SK-N-SH treated with all-trans-retinoic acid at 6 μM for 48 hours (cell line): ENCODE measurements around the gene OR52W1.

ENCODE experiments used
- ATAC-seq: fragments of 200-7000 bp; cut with Tn5 transposase; 3 replicates; pipeline ENCODE4 v1.9.1; 2020; ENCODE audit warnings: mild to moderate bottlenecking, moderate library complexity
- ARNTL ChIP-seq: fragments of 450-650 bp; formaldehyde crosslinking; IDR thresholded peaks from 2 replicates; pipeline ENCODE4 v1.5.0; 2020; ENCODE audit warnings: low read depth, mild to moderate bottlenecking, moderate library complexity, borderline replicate concordance
- BACH2 ChIP-seq: fragments of 250-450 bp; sonication (Bioruptor Pico); IDR thresholded peaks from 2 replicates; pipeline ENCODE4 v1.9.0; 2021; ENCODE audit warnings: mild to moderate bottlenecking, borderline replicate concordance
- CSDC2 ChIP-seq: fragments of 250-450 bp; sonication (Bioruptor Pico); IDR thresholded peaks from 2 replicates; pipeline ENCODE4 v1.5.0; 2020; ENCODE audit warnings: mild to moderate bottlenecking, moderate library complexity
- CSRNP3 ChIP-seq: fragments of 250-450 bp; sonication (Bioruptor Pico); IDR thresholded peaks from 2 replicates; pipeline ENCODE4 v1.5.1; 2021; ENCODE audit warnings: mild to moderate bottlenecking, moderate library complexity
- ESRRG ChIP-seq: fragments of 250-450 bp; sonication (Bioruptor Pico); IDR thresholded peaks from 2 replicates; pipeline ENCODE4 v1.6.1; 2021; ENCODE audit warnings: mild to moderate bottlenecking
- GLIS3 ChIP-seq: fragments of 250-450 bp; sonication (Bioruptor Pico); IDR thresholded peaks from 2 replicates; pipeline ENCODE4 v1.5.0; 2020; ENCODE audit warnings: mild to moderate bottlenecking, moderate library complexity
- ISL1 ChIP-seq: fragments of 250-450 bp; sonication (Bioruptor Pico); IDR thresholded peaks from 2 replicates; pipeline ENCODE4 v2.1.2; 2022; ENCODE audit warnings: mild to moderate bottlenecking, moderate library complexity
- OSR1 ChIP-seq: fragments of 250-450 bp; sonication (Bioruptor Pico); IDR thresholded peaks from 2 replicates; pipeline ENCODE4 v1.8.0; 2022; ENCODE audit warnings: moderate library complexity, mild to moderate bottlenecking, inconsistent platforms
- PATZ1 ChIP-seq: fragments of 250-450 bp; sonication (Bioruptor Pico); IDR thresholded peaks from 2 replicates; pipeline ENCODE4 v1.8.0; 2020; ENCODE audit warnings: mild to moderate bottlenecking, moderate library complexity, borderline replicate concordance
- POU6F1 ChIP-seq: fragments of 250-450 bp; sonication (Bioruptor Pico); IDR thresholded peaks from 2 replicates; pipeline ENCODE4 v1.8.0; 2021; ENCODE audit warnings: low read depth, mild to moderate bottlenecking, moderate library complexity, borderline replicate concordance
- PPARA ChIP-seq: fragments of 250-450 bp; sonication (Bioruptor Pico); IDR thresholded peaks from 2 replicates; pipeline ENCODE4 v1.5.0; 2020; ENCODE audit warnings: mild to moderate bottlenecking, borderline replicate concordance
- RARB ChIP-seq: fragments of 250-450 bp; sonication (Bioruptor Pico); IDR thresholded peaks from 2 replicates; pipeline ENCODE4 v1.8.0; 2021; ENCODE audit warnings: mild to moderate bottlenecking, moderate library complexity
- SNAI2 ChIP-seq: fragments of 250-450 bp; sonication (Bioruptor Pico); IDR thresholded peaks from 2 replicates; pipeline ENCODE4 v1.5.0; 2020; ENCODE audit warnings: mild to moderate bottlenecking, moderate library complexity
- TCF4 ChIP-seq: fragments of 250-450 bp; sonication (Bioruptor Pico); IDR thresholded peaks from 2 replicates; pipeline ENCODE4 v1.8.0; 2021; ENCODE audit warnings: mild to moderate bottlenecking, moderate library complexity, borderline replicate concordance
- TOX ChIP-seq: fragments of 250-450 bp; sonication (Bioruptor Pico); IDR thresholded peaks from 2 replicates; pipeline ENCODE4 v1.8.0; 2021; ENCODE audit warnings: mild to moderate bottlenecking, moderate library complexity, borderline replicate concordance
- ZC3H10 ChIP-seq: fragments of 250-450 bp; sonication (Bioruptor Pico); IDR thresholded peaks from 2 replicates; pipeline ENCODE4 v1.5.1; 2021; ENCODE audit warnings: mild to moderate bottlenecking, moderate library complexity
- ZFP3 ChIP-seq: fragments of 250-450 bp; sonication (Bioruptor Pico); IDR thresholded peaks from 2 replicates; pipeline ENCODE4 v1.5.0; 2020; ENCODE audit warnings: mild to moderate bottlenecking, moderate library complexity
- ZFP30 ChIP-seq: fragments of 450-650 bp; formaldehyde crosslinking; IDR thresholded peaks from 2 replicates; pipeline ENCODE4 v1.5.0; 2022; ENCODE audit warnings: mild to moderate bottlenecking, moderate library complexity
- ZNF565 ChIP-seq: fragments of 450-650 bp; formaldehyde crosslinking; conservative IDR thresholded peaks from 2 replicates; pipeline ENCODE4 v1.5.0; 2020; ENCODE audit warnings: low read depth, mild to moderate bottlenecking, moderate library complexity
- ZNF70 ChIP-seq: fragments of 450-650 bp; formaldehyde crosslinking; IDR thresholded peaks from 2 replicates; pipeline ENCODE4 v1.5.0; 2020; ENCODE audit warnings: mild to moderate bottlenecking, moderate library complexity
- ZNF8 ChIP-seq: fragments of 450-650 bp; formaldehyde crosslinking; IDR thresholded peaks from 2 replicates; pipeline ENCODE4 v1.5.0; 2020; ENCODE audit warnings: mild to moderate bottlenecking, moderate library complexity
- TF ChIP-seq, protein P1 (sequence below): fragments of 250-450 bp; sonication (Bioruptor Pico); IDR thresholded peaks from 2 replicates; pipeline ENCODE4 v1.5.1; 2020; ENCODE audit warnings: low read depth, mild to moderate bottlenecking, moderate library complexity

The OR52W1 gene

DNA sequence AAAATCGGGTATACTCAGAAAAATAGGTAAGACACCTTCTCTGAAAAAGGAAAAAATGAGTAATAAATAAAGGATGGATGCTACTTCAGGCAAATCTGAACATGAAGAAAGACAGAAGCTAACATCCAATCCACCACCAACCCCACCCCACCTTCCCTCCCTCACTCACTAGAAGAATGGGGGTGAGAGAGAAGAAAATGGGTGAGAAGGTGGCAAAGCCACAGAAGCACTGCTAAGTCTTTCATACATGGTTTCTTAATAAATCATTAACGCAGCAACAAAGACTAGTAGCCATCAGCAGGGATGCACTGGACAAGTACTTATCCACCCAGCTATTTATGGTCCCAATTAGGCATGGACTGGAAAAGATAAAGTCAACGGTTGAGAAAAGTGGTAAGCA, 29.5 kb downstream of the OR52W1 start:
- no peak for ATAC-seq
- TF ChIP-seq RARB (CRISPR knock-in tag) (no peak), GLIS3 (no peak), TOX (CRISPR knock-in tag) (no peak), CSDC2 (no peak), ESRRG (CRISPR knock-in tag) (no peak), OSR1 (CRISPR knock-in tag) (no peak), ZNF70 (no peak), ZFP3 (no peak)
- TF ChIP-seq, protein P1, sequence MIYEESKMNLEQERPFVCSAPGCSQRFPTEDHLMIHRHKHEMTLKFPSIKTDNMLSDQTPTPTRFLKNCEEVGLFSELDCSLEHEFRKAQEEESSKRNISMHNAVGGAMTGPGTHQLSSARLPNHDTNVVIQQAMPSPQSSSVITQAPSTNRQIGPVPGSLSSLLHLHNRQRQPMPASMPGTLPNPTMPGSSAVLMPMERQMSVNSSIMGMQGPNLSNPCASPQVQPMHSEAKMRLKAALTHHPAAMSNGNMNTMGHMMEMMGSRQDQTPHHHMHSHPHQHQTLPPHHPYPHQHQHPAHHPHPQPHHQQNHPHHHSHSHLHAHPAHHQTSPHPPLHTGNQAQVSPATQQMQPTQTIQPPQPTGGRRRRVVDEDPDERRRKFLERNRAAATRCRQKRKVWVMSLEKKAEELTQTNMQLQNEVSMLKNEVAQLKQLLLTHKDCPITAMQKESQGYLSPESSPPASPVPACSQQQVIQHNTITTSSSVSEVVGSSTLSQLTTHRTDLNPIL (CRISPR knock-in tag), result no peak

DNA sequence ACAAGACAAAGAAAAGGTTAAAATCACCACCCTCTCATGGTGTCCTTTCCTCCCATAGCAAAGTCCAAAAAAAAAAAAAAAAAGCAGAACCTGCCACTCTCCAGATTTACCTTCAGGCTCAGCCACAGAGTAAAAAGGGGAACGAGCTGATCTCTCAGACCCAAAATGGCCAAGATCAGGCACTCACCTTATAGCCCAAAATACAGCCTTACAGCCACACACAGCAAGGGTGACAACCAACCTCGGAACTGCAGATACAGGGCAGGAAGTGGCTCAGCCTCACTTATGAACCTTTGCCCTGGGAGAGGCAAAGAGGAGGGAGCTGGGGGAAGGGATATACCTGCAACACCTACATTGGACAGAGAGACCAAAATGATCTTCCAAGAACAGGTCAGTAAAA, 30.9 kb downstream of the OR52W1 start:
- ATAC-seq, result no peak
- TF ChIP-seq PATZ1 (CRISPR knock-in tag), result no peak
- TF ChIP-seq ARNTL (CRISPR knock-in tag), result no peak
- no peak for TF ChIP-seq ZFP30 (CRISPR knock-in tag)
- TF ChIP-seq ZNF565 (CRISPR knock-in tag), result no peak
- no peak for TF ChIP-seq ZNF70
- TF ChIP-seq, protein P1 (CRISPR knock-in tag), result no peak
- no peak for TF ChIP-seq POU6F1 (CRISPR knock-in tag)
- TF ChIP-seq ISL1 (CRISPR knock-in tag), result no peak
- no peak for TF ChIP-seq PPARA
- TF ChIP-seq ESRRG (CRISPR knock-in tag), result no peak
- TF ChIP-seq SNAI2 (CRISPR knock-in tag), result no peak
- no peak for TF ChIP-seq CSDC2
- TF ChIP-seq BACH2 (CRISPR knock-in tag), result no peak
- TF ChIP-seq TCF4 (CRISPR knock-in tag), result no peak

DNA sequence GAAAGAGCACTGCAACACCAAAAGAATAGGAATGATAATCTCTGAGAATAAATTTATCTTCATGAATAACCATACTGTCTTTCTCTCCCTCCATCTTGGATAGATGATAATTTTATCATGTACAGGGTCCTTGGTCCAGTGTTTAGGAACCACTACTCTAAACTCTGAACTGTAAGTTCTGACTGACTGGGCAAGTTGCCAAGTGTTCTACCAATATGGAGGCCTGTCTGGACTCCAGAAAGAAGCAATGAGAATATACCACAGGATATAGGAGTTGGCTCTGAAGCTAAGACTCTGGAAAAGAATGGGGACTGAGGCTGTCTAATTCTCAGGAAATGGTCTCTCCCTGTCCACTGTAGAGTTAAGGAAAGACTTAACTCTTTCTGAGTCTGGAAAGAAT, 33.9 kb downstream of the OR52W1 start:
- TF ChIP-seq RARB (CRISPR knock-in tag) (no peak), SNAI2 (CRISPR knock-in tag) (no peak), GLIS3 (no peak), ISL1 (CRISPR knock-in tag) (no peak), BACH2 (CRISPR knock-in tag) (no peak), PATZ1 (CRISPR knock-in tag) (no peak), CSDC2 (no peak), ZNF8 (CRISPR knock-in tag) (no peak), OSR1 (CRISPR knock-in tag) (no peak), CSRNP3 (CRISPR knock-in tag) (no peak), ZC3H10 (CRISPR knock-in tag) (no peak), ZFP30 (CRISPR knock-in tag) (no peak)
- TF ChIP-seq, protein P1 (CRISPR knock-in tag), result no peak
- no peak for ATAC-seq
